Brain pericyte (primary cell): ENCODE data around the gene STAMBPL1.
"Not testable (repeated sequence)": the region's sequence is repeated elsewhere in the genome, so short reads cannot be mapped to it uniquely, and the experiment has no call there.

Source experiments
- DNase-seq: peaks from one replicate; pipeline ENCODE4 v3.0.0-alpha.2; 2012; ENCODE audit warnings: low read depth, low spot score

Gene STAMBPL1

GRCh38 chr10:88919041-88919440 is 39.0 kb downstream of the STAMBPL1 start:
- no peak for DNase-seq

DNA sequence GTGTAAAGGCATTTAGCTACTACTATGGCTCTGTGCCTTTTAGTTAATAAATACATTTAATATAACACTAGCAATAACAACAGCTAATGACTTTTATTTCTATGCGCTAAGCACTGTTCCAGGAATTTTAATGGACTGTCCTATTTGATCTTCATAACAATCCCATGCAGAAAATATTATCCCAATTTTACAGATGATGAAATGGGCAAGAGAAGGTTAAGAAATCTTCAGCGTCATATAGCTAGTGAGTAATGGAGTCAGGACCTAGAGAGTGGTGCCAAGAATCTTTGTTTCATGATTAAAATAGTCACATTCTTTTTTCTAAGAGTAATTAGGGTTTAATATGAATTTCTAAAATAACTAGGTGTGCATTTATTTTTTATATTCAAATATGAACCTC is 40.2 kb downstream of the STAMBPL1 start:
- no peak for DNase-seq

GRCh38 chr10:88920986-88921593 is 41.0 kb downstream of the STAMBPL1 start:
- DNase-seq = no peak

DNA sequence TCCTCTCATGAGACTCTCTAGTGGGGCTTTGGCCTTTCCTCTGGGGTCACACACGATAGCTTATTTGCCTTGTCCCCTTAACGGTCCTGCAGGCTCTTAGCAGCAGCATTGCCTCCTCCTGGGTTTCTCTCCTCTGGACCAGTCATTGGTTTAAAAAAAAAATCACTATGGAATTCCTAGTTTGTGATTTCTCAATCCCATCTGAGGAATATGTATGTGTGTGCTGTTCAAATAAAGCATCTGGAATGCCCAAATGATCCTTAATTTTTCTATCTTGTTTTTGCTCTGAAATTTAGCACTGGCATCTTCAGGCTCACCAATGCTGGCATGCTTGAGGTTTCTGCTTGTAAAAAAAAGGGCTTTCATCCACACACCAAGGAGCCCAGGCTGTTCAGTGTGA is 42.0 kb downstream of the STAMBPL1 start:
- DNase-seq = no peak

DNA sequence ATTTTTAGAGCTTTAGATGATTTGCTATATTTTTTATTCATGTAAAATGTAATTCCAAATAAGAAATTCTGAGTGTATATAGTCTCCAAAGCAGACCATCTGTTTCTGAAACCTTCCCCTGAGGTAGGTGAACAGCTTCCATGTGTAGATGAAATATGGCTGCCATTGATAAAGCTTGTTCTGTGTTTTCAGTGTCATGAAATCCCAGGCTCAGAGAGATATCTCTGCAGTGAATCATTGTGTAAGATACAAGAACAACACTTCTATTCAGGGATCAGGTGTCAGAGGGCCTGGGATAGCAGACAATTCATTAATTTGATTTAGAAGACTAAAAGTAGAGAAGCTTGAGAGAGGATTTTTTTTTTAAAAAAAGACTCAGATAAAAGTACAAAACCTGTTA is 43.5 kb downstream of the STAMBPL1 start:
- DNase-seq = no peak

GRCh38 chr10:88926566-88927415 is 46.7 kb downstream of the STAMBPL1 start:
- peak; percentile 81 for DNase-seq

DNA sequence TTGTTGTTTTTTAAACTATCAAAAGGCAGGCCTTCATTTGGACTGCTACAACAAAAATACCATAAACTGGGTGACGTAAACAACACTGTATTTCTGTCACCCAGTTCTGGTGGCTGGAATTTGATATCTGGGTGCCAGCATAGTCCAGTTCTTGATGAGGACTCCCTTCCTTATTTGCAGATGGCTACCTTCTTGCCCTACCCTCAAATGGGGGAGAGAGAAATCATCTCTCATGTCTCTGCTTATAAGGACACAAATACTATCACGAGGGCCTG is 47.3 kb downstream of the STAMBPL1 start:
- DNase-seq = no peak

GRCh38 chr10:88928254-88928653 is 48.2 kb downstream of the STAMBPL1 start:
- DNase-seq = no peak

DNA sequence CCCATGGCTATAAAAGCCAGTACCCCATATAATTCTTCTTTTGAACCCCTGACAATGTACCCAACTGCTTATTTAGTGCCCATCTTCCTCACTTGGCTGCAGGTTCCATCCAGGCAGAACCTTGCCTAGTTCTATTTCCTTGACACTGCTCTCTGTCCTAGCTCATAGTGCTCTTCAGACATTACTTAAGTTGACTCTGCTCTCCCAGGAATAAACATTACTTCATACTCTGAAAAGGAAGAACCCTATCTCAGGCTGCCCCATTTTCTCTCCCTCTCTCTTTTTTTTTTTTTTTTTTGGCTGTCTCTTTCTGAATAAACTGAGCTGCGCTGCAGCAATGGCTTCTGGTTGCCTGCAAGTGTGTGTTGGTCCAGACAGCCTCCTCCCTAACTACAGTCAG is 51.5 kb downstream of the STAMBPL1 start:
- DNase-seq = no peak

DNA sequence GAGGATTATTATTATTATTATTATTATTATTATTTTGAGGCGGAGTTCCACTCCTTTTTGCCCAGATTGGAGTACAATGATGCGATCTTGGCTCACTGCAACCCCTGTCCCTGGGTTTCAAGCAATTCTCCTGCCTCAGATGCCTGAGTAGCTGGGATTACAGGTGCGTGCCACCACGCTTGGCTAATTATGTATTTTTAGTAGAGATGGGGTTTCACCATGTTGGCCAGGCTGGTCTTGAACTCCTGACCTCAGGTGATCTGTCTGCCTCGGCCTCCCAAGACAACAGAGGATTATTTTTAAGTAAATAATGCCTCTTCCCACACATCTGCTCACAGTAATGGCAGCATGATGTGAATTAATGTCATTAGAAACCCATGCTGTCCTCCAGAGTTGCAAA is 52.0 kb downstream of the STAMBPL1 start:
- not testable (repeated sequence) for DNase-seq

DNA sequence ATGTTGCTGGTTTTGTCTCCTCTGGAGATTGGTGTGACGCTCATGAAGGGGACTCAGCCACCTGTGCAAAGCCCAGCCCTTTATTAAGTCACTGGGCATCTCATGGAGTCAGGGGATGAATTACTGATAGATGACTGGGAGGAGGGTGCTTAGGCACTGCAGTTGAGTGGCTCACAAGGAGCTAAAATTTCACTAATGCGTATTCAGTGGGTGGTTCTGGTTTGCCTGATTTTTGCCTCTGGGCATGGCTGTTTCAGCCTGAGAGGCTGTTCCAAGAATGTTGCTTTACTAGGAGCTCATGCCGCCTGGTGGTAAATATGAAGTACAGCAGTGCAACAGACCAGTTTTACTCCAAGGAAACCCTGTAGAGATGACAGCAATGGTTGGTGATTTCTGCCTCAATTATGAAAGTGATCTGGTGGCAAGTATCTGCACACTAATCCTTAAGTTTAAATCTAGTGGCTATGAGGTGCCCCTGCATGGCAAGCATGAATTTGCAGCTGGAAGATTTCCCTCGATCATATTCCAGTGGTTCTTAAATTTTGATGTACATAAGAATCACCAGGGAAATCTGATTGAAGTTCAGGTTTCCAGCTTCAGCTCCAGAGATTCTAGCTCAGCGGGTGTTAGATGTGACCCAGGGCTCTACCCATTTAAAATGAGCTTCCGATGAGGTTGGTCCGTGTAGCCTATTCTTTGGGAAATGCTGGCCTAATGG is 52.7 kb downstream of the STAMBPL1 start:
- no peak for DNase-seq

- DNase-seq = no peak
Measured at GRCh38 chr10:88933564-88933963, 53.5 kb downstream of the STAMBPL1 start.

- DNase-seq = no peak
Measured at GRCh38 chr10:88934900-88935672, 55.0 kb downstream of the STAMBPL1 start.

GRCh38 chr10:88936656-88937055 is 56.6 kb downstream of the STAMBPL1 start:
- no peak for DNase-seq

DNA sequence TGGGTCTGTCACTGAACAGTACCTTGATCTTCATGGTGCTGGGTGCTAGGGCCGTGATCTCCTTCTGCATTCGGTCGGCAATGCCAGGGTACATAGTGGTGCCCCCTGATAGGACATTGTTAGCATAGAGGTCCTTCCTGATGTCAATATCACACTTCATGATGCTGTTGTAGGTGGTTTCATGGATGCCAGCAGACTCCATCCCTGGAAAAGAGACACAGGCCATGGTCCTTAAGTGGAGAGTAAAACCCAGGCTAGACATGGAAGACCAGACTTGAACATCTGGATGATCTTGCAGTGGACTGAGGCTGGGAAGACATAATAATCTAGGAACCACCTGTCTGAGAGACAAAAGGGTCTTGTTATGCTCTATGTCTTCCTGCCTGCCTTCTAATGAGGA is 58.0 kb downstream of the STAMBPL1 start:
- DNase-seq = no peak

DNA sequence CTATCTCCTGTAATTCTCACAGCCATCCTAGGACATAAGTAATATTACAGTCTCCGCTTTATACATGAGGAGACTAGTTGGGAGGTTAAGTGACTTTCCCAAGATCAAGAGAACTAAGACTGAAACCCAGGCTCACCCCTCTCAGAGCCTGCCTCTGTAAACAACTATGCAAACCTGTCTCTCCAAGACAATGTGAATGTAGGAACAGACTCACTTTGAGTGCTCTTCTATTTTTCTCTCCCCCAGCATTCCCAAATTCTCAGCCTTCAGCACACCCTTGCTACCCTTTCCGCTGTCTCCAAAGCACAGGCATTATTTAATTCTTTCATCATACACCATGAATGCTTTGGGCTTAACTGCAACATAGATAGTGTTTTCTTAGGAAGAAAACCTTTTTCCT is 58.9 kb downstream of the STAMBPL1 start:
- DNase-seq = no peak

- no peak for DNase-seq
Measured at GRCh38 chr10:88941026-88941425, 61.0 kb downstream of the STAMBPL1 start.

DNA sequence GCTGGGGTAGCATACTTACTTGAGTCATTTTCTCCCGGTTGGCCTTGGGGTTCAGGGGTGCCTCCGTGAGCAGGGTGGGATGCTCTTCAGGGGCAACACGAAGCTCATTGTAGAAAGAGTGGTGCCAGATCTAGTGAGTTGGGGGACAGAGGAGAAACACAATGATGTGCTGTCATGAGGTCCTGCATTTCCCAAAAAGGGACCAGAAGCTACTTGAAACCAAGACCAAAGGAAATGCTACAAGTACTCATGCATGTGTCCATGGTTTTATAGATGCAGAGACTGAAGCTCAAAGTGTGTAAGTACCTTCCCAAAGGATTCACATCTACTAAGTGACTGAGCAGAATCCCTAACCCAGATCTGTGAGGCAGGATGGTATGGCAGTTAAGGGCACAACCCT is 63.7 kb downstream of the STAMBPL1 start:
- DNase-seq = no peak

DNA sequence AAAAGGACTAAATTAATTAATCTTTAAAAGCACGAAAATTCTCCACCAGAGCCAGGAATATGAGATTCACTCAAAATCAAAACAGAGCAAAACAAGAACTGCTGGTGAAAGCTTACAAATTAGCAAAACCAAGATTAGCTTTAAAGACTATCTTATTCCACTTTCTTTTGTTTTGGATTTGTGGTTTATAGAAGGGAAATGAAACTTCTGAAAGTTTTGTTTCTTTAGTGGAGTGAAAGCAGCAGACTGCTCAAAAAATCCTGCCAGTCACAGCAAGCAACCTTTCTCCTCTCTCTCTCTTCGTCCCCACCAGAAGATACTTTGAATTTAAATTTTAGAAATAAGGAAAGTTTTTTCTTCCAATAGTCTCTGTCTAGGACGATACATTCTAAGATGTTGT is 64.8 kb downstream of the STAMBPL1 start:
- DNase-seq = no peak

- DNase-seq = no peak
Measured at GRCh38 chr10:88946200-88946599, 66.2 kb downstream of the STAMBPL1 start.

- no peak for DNase-seq
Measured at GRCh38 chr10:88946965-88947590, 67.0 kb downstream of the STAMBPL1 start.

GRCh38 chr10:88949051-88949450 is 69.0 kb downstream of the STAMBPL1 start:
- no peak for DNase-seq
